CD14-positive monocyte (primary cell): ENCODE results near the gene ATP10D. TPM values are rescaled to one million over a fixed set of nuclear protein-coding genes. Genes with fewer than 3 reads are reported as not detected.

Experiments
- DNase-seq, 3 donors: peaks; one replicate each; pipeline ENCODE4 v3.0.0-alpha.2; 2011 to 2022
- H2AFZ ChIP-seq: 2 replicates; pipeline ENCODE4 v1.6.0; 2012; ENCODE audit warnings: mild to moderate bottlenecking, low read depth, low read length, inconsistent platforms; ENCODE audit not compliant: insufficient read depth, poor library complexity, severe bottlenecking
- H3K27ac ChIP-seq, 2 donors: 1 replicate in 1 of 2; 2 replicates in 1 of 2; pipeline ENCODE4 v1.5.1; 2012 to 2013; ENCODE audit warnings: low read length in 2 of 2, control low read depth in 1 of 2, inconsistent platforms in 1 of 2, low read depth in 1 of 2, mild to moderate bottlenecking in 1 of 2
- H3K27me3 ChIP-seq, 2 donors: one replicate each; pipeline versions ENCODE4 v1.6.0 to v1.6.1; 2011 to 2013; ENCODE audit warnings: low read length in 2 of 2; ENCODE audit not compliant: control insufficient read depth in 2 of 2, insufficient read depth in 2 of 2
- H3K36me3 ChIP-seq, 2 donors: replicated peaks in 1 of 2; 1 replicate in 1 of 2; 2 replicates in 1 of 2; pipeline versions ENCODE4 v1.5.1 to v1.6.1; 2012 to 2013; ENCODE audit warnings: low read length in 2 of 2, control low read depth in 1 of 2, inconsistent platforms in 1 of 2, mild to moderate bottlenecking in 1 of 2; ENCODE audit not compliant: insufficient read depth in 2 of 2, control insufficient read depth in 1 of 2
- H3K4me1 ChIP-seq, 2 donors: 1 replicate in 1 of 2; 2 replicates in 1 of 2; pipeline versions ENCODE4 v1.5.1 to v1.6.1; 2012 to 2013; ENCODE audit warnings: low read length in 2 of 2, control low read depth in 1 of 2, inconsistent platforms in 1 of 2, mild to moderate bottlenecking in 1 of 2, moderate library complexity in 1 of 2; ENCODE audit not compliant: insufficient read depth in 2 of 2, control insufficient read depth in 1 of 2
- H3K4me2 ChIP-seq: replicated peaks from 2 replicates; pipeline ENCODE3; 2012; ENCODE audit warnings: low read length, moderate library complexity, mild to moderate bottlenecking; ENCODE audit not compliant: poor library complexity, severe bottlenecking; ENCODE audit errors: extremely low read depth
- H3K4me3 ChIP-seq, 3 experiments: fragments of 200-600 bp in 1 of 3; sonication (generic) in 1 of 3; replicated peaks in 1 of 3; 1 replicate in 2 of 3; 2 replicates in 1 of 3; pipeline ENCODE4 v1.5.1; 2011 to 2013; ENCODE audit warnings: low read length in 3 of 3, mild to moderate bottlenecking in 3 of 3, control low read depth in 2 of 3, low read depth in 2 of 3, inconsistent platforms in 1 of 3, moderate library complexity in 1 of 3
- H3K79me2 ChIP-seq: 2 replicates; pipeline ENCODE4 v1.6.0; 2012; ENCODE audit warnings: mild to moderate bottlenecking, control low read depth, inconsistent platforms, low read length, moderate library complexity; ENCODE audit not compliant: insufficient read depth
- H3K9ac ChIP-seq: 2 replicates; pipeline ENCODE4 v1.6.0; 2017; ENCODE audit warnings: low read length, mild to moderate bottlenecking; ENCODE audit not compliant: insufficient read depth, poor library complexity, severe bottlenecking
- H3K9me3 ChIP-seq, 2 donors: replicated peaks in 1 of 2; 1 replicate in 1 of 2; 2 replicates in 1 of 2; pipeline versions ENCODE4 v1.5.1 to v1.6.1; 2012 to 2013; ENCODE audit warnings: low read length in 2 of 2, control low read depth in 1 of 2; ENCODE audit not compliant: control insufficient read depth in 1 of 2, insufficient read depth in 1 of 2
- H4K20me1 ChIP-seq: 2 replicates; pipeline ENCODE4 v1.6.0; 2012; ENCODE audit warnings: mild to moderate bottlenecking, low read length, control low read depth, moderate library complexity; ENCODE audit not compliant: insufficient read depth
- H3K27ac Mint-ChIP-seq, 7 donors: one replicate each; pipeline ENCODE4 v1.8.0; 2020; ENCODE audit warnings: mild to moderate bottlenecking in 7 of 7, mixed read lengths in 7 of 7, moderate library complexity in 6 of 7, inconsistent platforms in 2 of 7
- H3K27me3 Mint-ChIP-seq, 3 donors: one replicate each; pipeline ENCODE4 v1.8.0; 2021 to 2022; ENCODE audit warnings: low read depth in 3 of 3, mild to moderate bottlenecking in 3 of 3, mixed read lengths in 3 of 3, moderate library complexity in 3 of 3, inconsistent platforms in 1 of 3
- H3K36me3 Mint-ChIP-seq, 2 donors: one replicate each; pipeline ENCODE4 v1.8.0; 2020; ENCODE audit warnings: mixed read lengths in 2 of 2, inconsistent platforms in 1 of 2, mild to moderate bottlenecking in 1 of 2
- H3K4me1 Mint-ChIP-seq: one replicate; pipeline ENCODE4 v1.8.0; 2020; ENCODE audit warnings: mild to moderate bottlenecking, mixed read lengths
- H3K4me3 Mint-ChIP-seq, 2 donors: one replicate each; pipeline ENCODE4 v1.8.0; 2020; ENCODE audit warnings: mild to moderate bottlenecking in 2 of 2, mixed read lengths in 2 of 2, moderate library complexity in 1 of 2
- H3K9me3 Mint-ChIP-seq, 7 donors: one replicate each; pipeline ENCODE4 v1.8.0; 2020 to 2022; ENCODE audit warnings: mixed read lengths in 7 of 7, mild to moderate bottlenecking in 6 of 7, moderate library complexity in 6 of 7, inconsistent platforms in 2 of 7
- WGBS: methylation state at CpG from one replicate; pipeline ENCODE4 v1.1.5; 2013; ENCODE audit warnings: missing lambda C conversion rate; ENCODE audit not compliant: insufficient coverage; 5-methylcytosine and 5-hydroxymethylcytosine counted together
- intact Hi-C, 2 donors: fragments of 100-400 bp; cut with micrococcal nuclease; formaldehyde crosslinking; loops; one replicate each; pipeline versions ENCODE4 v1.15.0 to v1.15.1; 2023
- polyA plus RNA-seq, 3 donors: library from polyadenylated mRNA; depleted of rRNA in 1 of 3; unstranded in 2 of 3; stranded (reverse) in 1 of 3; fragments of 300-500 nt in 2 of 3; fragments of >200 nt in 1 of 3; fragmentation: Illumina TruSeq in 2 of 3; gene quantifications; 1 replicate in 2 of 3; 2 replicates in 1 of 3; pipeline ENCODE4 v1.2.3, GENCODE V29; 2012 to 2021
- TF ChIP-seq, protein P1 (sequence below): fragments of 200-600 bp; IDR thresholded peaks from one replicate; pipeline ENCODE4 v1.8.0; 2022; ENCODE audit warnings: antibody characterized with exemption, mild to moderate bottlenecking

Gene ATP10D
- polyA plus RNA-seq, 3 donors: 8.4 to 16.9 (median 14.1) TPM

GRCh38 chr4:47550899-47551548 is 65.9 kb downstream of the ATP10D start:
- Histone ChIP-seq H4K20me1 (no peaks in the 10 kb centered on the region), H3K36me3 (peaks cover 55 to 99% of the 10 kb centered on the region in 2 donors), H3K27ac (no peak overlapping the region), H2AFZ (no peak overlapping the region), H3K27me3 (no peaks in the 10 kb centered on the region), H3K9me3 (no peaks in the 10 kb centered on the region), H3K4me1 (no peaks in the 10 kb centered on the region), H3K4me2 (no peak overlapping the region), H3K9ac (no peak overlapping the region), H3K4me3 (no peak overlapping the region), H3K79me2 (no peaks in the 10 kb centered on the region)
- intact Hi-C loops: no loop called here
- Mint-ChIP-seq H3K27me3 (peaks cover 0 to 2% (median 0%) of the 10 kb centered on the region in 3 donors), H3K9me3 (peaks cover 0 to 4% (median 0%) of the 10 kb centered on the region in 7 donors), H3K4me3 (no peak overlapping the region), H3K36me3 (peaks cover 70 to 83% of the 10 kb centered on the region in 2 donors), H3K27ac (no peak overlapping the region), H3K4me1 (no peaks in the 10 kb centered on the region)
- DNase-seq: no peak
- TF ChIP-seq, protein P1, sequence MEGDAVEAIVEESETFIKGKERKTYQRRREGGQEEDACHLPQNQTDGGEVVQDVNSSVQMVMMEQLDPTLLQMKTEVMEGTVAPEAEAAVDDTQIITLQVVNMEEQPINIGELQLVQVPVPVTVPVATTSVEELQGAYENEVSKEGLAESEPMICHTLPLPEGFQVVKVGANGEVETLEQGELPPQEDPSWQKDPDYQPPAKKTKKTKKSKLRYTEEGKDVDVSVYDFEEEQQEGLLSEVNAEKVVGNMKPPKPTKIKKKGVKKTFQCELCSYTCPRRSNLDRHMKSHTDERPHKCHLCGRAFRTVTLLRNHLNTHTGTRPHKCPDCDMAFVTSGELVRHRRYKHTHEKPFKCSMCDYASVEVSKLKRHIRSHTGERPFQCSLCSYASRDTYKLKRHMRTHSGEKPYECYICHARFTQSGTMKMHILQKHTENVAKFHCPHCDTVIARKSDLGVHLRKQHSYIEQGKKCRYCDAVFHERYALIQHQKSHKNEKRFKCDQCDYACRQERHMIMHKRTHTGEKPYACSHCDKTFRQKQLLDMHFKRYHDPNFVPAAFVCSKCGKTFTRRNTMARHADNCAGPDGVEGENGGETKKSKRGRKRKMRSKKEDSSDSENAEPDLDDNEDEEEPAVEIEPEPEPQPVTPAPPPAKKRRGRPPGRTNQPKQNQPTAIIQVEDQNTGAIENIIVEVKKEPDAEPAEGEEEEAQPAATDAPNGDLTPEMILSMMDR: no peak
- 100% methylated on average over 1 of the region's 7 CpGs for WGBS

- Histone ChIP-seq H3K27me3 (no peaks in the 10 kb centered on the region), H3K27ac (no peak overlapping the region), H2AFZ (no peak overlapping the region), H3K4me1 (no peaks in the 10 kb centered on the region), H3K36me3 (peaks cover 49 to 99% of the 10 kb centered on the region in 2 donors), H3K9ac (no peak overlapping the region), H3K4me2 (no peak overlapping the region), H3K4me3 (no peak overlapping the region), H3K9me3 (no peaks in the 10 kb centered on the region), H4K20me1 (no peaks in the 10 kb centered on the region), H3K79me2 (no peaks in the 10 kb centered on the region)
- no peak overlapping the region for H3K4me3 Mint-ChIP-seq
- no peaks in the 10 kb centered on the region for H3K4me1 Mint-ChIP-seq
- H3K27ac Mint-ChIP-seq: peak overlapping the region in 1 of 7 donors; percentile 58
- no peak for DNase-seq
- H3K27me3 Mint-ChIP-seq: peaks cover 0 to 2% (median 0%) of the 10 kb centered on the region in 3 donors
- intact Hi-C loops: no loop called here
- TF ChIP-seq, protein P1: no peak
- peaks cover 65 to 78% of the 10 kb centered on the region in 2 donors for H3K36me3 Mint-ChIP-seq
- H3K9me3 Mint-ChIP-seq: peaks cover 0 to 4% (median 0%) of the 10 kb centered on the region in 7 donors
These were observed 66.6 kb downstream of the ATP10D start for GRCh38 chr4:47551682-47552081.
